Progenitor cell of endocrine pancreas (in vitro differentiated cells): ENCODE measurements around the gene RPL11. TPM values are rescaled to one million over a fixed set of nuclear protein-coding genes. Genes with fewer than 3 reads are reported as not detected.

Experiments
- DNase-seq: peaks from one replicate; pipeline ENCODE4 v3.0.0; 2021; ENCODE audit warnings: low spot score; ENCODE audit not compliant: unreplicated experiment
- H3K27ac Mint-ChIP-seq: 2 replicates; pipeline ENCODE4 v1.8.0; 2021; ENCODE audit warnings: mild to moderate bottlenecking, moderate library complexity, mixed read lengths
- H3K27me3 Mint-ChIP-seq: 2 replicates; pipeline ENCODE4 v1.8.0; 2021; ENCODE audit warnings: mixed read lengths
- H3K36me3 Mint-ChIP-seq: 2 replicates; pipeline ENCODE4 v1.8.0; 2022; ENCODE audit warnings: mixed read lengths; ENCODE audit not compliant: insufficient read depth
- H3K4me1 Mint-ChIP-seq: 2 replicates; pipeline ENCODE4 v1.8.0; 2021; ENCODE audit warnings: low read depth, mixed read lengths
- H3K4me3 Mint-ChIP-seq: 2 replicates; pipeline ENCODE4 v1.8.0; 2021; ENCODE audit warnings: low read depth, mild to moderate bottlenecking, moderate library complexity, mixed read lengths
- H3K9me3 Mint-ChIP-seq: 2 replicates; pipeline ENCODE4 v1.8.0; 2021; ENCODE audit warnings: low read depth, mixed read lengths
- CTCF ChIP-seq: fragments of 200-600 bp; sonication (generic); IDR thresholded peaks from one replicate; pipeline ENCODE4 v1.5.0; 2021; ENCODE audit warnings: antibody characterized with exemption, mild to moderate bottlenecking; ENCODE audit not compliant: unreplicated experiment
- total RNA-seq: library from RNA; stranded (reverse); gene quantifications from 2 replicates; pipeline ENCODE4 v1.2.1, GENCODE V29; 2021

RPL11 gene
- total RNA-seq, 1 donor from 2014 or later: 1,157 TPM

GRCh38 chr1:23657659-23658275 lies 33.8 kb upstream of the RPL11 start:
- Mint-ChIP-seq H3K27me3 (no peaks in the 10 kb centered on the region), H3K4me1 (no peaks in the 10 kb centered on the region), H3K36me3 (no peaks in the 10 kb centered on the region), H3K4me3 (no peak overlapping the region), H3K27ac (no peak overlapping the region), H3K9me3 (no peaks in the 10 kb centered on the region)
- peak; percentile 54 for DNase-seq
- peak; percentile 93 for TF ChIP-seq CTCF

GRCh38 chr1:23660671-23661070 lies 30.9 kb upstream of the RPL11 start:
- no peak for TF ChIP-seq CTCF

GRCh38 chr1:23661887-23662286 lies 29.7 kb upstream of the RPL11 start:
- Mint-ChIP-seq H3K4me1 (no peaks in the 10 kb centered on the region), H3K4me3 (no peak overlapping the region)

More at GRCh38 chr1:23660671-23661070, 30.9 kb upstream of the RPL11 start:
- Mint-ChIP-seq H3K4me3 (no peak overlapping the region), H3K4me1 (no peaks in the 10 kb centered on the region), H3K9me3 (no peaks in the 10 kb centered on the region), H3K27ac (no peak overlapping the region), H3K36me3 (no peaks in the 10 kb centered on the region), H3K27me3 (no peaks in the 10 kb centered on the region)
- no peak for DNase-seq

GRCh38 chr1:23664837-23665795 lies 26.5 kb upstream of the RPL11 start:
- Mint-ChIP-seq H3K27me3 (peaks cover under 1% of the 10 kb centered on the region), H3K27ac (no peak overlapping the region), H3K36me3 (no peaks in the 10 kb centered on the region), H3K9me3 (no peaks in the 10 kb centered on the region), H3K4me3 (no peak overlapping the region), H3K4me1 (no peaks in the 10 kb centered on the region)
- peak; percentile 58 for TF ChIP-seq CTCF
- DNase-seq: no peak

More at GRCh38 chr1:23661887-23662286, 29.7 kb upstream of the RPL11 start:
- no peak for DNase-seq
- no peaks in the 10 kb centered on the region for H3K9me3 Mint-ChIP-seq
- H3K36me3 Mint-ChIP-seq: no peaks in the 10 kb centered on the region
- H3K27me3 Mint-ChIP-seq: no peaks in the 10 kb centered on the region
- no peak for TF ChIP-seq CTCF
- H3K27ac Mint-ChIP-seq: no peak overlapping the region

GRCh38 chr1:23667411-23667810 lies 24.2 kb upstream of the RPL11 start:
- H3K4me3 Mint-ChIP-seq: no peak overlapping the region
- no peak for TF ChIP-seq CTCF
- peaks cover 8% of the 10 kb centered on the region for H3K27me3 Mint-ChIP-seq

More at GRCh38 chr1:23667411-23667810, 24.2 kb upstream of the RPL11 start:
- no peak for DNase-seq
- no peaks in the 10 kb centered on the region for H3K9me3 Mint-ChIP-seq
- H3K36me3 Mint-ChIP-seq: no peaks in the 10 kb centered on the region
- no peak overlapping the region for H3K27ac Mint-ChIP-seq
- H3K4me1 Mint-ChIP-seq: no peaks in the 10 kb centered on the region
